ENCODE data around the gene SLC30A4.
A peak's percentile ranks its signal among the peaks of the same experiment; 100 is the strongest.

The SLC30A4 gene

DNA sequence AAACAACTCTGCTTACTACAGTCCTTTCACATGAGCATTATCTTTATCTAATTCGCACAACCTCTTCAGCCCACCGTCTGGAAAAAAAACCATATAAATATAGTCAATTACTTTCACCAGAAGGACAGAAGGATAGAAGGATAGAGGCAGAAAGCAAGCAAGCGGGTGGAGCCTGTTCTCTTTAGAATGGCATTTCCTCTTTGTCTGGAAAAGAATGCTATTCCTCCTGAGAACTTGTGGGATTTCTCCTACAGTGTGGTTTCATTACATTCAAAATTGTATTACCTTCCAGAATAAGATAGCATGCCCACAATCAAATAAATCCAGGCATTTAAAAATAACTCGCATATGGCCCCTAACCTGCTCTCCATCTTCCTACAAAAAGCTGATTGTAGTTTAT lies 23.1 kb downstream of the SLC30A4 start:
- DNase-seq = no peak

GRCh38 chr15:45498701-45499100 lies 23.9 kb downstream of the SLC30A4 start:
- DNase-seq = no peak

GRCh38 chr15:45497261-45497660 lies 25.3 kb downstream of the SLC30A4 start:
- DNase-seq = no peak

DNA sequence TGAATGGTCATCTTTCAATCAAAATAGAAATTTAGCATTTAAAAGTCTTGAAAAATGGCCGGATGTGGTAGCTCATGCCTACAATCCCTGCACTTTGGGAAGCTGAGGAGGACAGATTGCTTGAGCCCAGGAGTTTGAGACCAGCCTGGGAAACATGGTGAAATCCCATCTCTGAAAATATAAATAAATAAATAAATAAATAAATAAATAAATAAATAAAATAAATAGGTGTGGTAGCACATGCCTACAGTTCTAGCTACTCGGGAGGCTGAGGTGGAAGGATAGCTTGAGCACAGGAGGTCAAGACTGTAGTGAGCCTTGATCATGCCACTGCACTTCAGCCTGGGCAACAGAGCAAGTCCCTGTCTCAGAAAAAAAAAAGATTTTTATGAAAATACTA lies 25.9 kb downstream of the SLC30A4 start:
- DNase-seq = no peak

DNA sequence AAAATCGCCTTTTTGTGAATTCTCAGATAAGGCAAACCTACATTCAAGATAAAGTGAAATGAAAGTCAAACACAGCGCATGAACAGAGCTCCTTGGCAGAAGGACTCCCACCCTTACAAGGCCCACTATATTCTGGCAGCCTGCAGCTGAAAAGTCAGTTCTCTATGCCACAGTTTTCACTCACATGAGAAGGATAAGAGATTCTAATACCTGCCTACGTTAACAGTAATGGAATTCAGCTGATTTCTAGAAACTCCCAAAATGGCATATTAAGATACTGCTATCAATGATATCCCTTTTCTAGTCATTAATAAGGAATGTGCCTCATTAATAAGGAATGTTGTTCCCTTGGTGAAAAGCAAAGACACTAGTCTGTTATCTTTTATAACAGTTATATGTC lies 27.0 kb downstream of the SLC30A4 start:
- no peak for DNase-seq

GRCh38 chr15:45489690-45490238 lies 32.8 kb downstream of the SLC30A4 start:
- DNase-seq = no peak

DNA sequence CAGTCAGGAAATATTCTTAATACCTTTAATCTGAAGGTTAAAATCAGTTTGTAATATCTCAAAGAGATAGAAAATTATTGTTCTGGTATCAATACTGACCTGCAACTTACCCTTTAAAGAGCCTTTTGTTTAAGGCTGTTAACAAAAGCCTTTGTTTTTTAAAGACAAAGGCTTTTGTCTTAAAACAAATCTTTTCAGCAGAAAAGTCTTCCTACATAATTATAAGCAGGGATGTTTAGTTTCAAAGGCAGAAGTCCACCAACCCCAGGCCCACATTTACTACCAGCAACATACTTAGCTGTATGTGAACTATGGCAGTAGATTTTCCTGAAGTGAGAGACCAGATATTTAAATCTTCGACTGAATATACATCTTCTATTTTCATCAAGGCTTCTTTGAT lies 36.2 kb downstream of the SLC30A4 start:
- no peak for DNase-seq

DNA sequence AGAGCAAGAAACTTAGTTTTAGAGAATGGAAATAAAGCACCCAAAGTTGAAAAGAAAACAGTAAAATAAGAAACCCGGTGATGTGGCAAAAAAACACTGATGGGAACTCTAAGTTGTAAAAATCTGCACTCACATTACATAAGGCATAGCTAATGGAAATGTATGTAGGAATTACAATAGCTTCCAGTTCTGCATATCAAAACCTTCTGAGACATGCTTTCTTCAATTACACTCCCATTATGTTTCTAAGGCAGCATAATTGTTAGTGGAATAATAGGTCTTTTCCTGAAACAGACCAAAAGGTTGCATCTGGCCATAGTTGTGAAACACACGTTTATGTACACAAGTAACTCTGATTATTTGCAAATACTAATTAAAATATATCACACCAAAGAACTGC lies 41.4 kb downstream of the SLC30A4 start:
- DNase-seq = no peak

- no peak for DNase-seq
Observed at GRCh38 chr15:45476410-45476809, 46.1 kb downstream of the SLC30A4 start.

GRCh38 chr15:45474799-45475198 lies 47.8 kb downstream of the SLC30A4 start:
- DNase-seq = no peak

GRCh38 chr15:45473068-45473467 lies 49.5 kb downstream of the SLC30A4 start:
- no peak for DNase-seq

GRCh38 chr15:45471151-45471550 lies 51.4 kb downstream of the SLC30A4 start:
- no peak for DNase-seq

GRCh38 chr15:45469441-45469840 lies 53.1 kb downstream of the SLC30A4 start:
- no peak for DNase-seq

DNA sequence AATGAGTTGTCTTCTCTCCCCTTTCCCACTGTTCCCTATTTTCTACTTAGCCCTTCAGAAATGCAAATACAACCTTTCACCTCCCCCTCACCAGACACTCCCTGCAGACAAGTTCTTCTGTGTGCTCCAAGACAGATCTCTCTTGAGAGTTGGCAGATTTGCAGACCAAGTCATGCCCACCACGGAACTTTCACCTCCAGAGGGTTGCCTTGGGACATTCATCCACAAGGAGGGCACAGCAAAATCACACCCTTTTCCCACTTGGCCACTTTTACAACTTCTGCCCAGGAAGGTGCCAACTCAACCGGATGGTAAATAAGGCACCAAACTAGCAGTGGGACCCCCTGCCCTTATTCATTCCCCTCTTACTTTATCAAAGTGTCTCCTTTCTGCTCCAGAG lies 53.5 kb downstream of the SLC30A4 start:
- no peak for DNase-seq

DNA sequence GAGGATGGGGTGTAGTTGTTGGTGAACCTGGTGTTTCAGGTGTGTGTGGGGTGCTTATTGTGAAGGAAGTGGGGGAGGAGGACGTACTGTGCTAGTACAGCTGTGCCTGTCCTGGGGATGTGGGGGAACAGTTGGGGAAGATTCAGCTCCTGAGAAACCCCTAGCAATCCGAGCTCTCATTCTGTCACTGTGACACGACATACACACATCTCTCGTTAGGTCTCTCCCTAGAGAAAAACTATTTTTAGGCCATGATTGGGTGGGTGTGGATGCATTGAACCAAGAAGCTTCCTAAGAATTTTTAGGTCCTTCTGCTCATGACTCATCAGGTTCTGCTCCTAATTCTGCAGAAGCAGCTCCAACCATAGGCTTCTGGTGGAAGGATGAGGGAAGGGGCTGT lies 54.3 kb downstream of the SLC30A4 start:
- DNase-seq = no peak

DNA sequence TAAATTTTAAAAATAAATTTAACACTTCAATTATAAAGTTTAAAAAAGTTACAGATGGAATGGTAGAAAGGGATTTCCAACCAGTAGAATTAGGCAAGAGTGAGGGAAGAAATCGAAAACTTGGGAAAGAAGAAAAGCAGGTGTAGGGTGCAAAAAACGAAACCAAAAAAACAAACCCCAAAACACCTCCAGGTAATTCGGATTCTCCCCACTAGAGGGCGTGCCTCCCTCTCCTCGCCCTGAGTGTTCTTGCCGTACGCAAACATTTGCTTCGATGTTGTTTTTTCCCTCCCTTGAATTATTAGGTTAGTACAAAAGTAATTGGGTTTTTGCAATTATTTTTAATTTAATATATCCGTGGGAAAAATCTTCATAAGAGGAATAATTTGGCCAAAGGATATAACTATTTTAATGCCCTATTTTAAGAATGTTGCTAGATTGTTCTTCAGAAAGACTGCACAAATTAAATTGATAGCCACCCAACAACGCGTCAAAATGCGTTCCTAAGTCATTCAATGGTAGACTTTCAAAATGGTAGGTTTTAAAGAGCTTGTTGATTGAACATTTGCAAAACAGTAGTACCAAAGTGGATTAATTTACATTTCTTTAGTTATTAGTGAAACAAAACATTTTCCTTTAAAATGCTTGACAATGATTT lies 63.7 kb downstream of the SLC30A4 start:
- DNase-seq = peak; percentile 87 to 89

- DNase-seq = peak; percentile 71 to 82
Observed at GRCh38 chr15:45457641-45458539, 64.7 kb downstream of the SLC30A4 start.

DNA sequence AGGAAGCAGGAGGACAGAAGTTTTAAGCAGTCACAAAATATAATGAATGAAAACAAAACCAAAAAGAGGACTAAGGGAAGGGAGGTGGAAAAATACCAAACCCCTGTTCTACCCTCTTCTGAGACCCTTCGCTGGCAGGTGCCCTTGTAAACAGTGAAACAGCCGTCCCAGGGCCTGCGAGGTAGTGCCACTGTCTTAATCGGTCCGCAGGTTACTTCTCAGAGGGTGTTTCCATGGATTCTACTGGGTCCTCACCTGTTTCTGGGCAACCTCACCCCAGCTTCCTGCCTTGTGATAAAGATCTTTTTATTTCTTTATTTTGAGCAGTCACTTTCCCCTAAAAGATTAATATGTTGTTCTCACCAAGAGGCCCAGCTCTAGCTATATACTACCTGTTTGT lies 65.3 kb downstream of the SLC30A4 start:
- peak in 1 of 2 experiments; percentile 24 for DNase-seq

DNA sequence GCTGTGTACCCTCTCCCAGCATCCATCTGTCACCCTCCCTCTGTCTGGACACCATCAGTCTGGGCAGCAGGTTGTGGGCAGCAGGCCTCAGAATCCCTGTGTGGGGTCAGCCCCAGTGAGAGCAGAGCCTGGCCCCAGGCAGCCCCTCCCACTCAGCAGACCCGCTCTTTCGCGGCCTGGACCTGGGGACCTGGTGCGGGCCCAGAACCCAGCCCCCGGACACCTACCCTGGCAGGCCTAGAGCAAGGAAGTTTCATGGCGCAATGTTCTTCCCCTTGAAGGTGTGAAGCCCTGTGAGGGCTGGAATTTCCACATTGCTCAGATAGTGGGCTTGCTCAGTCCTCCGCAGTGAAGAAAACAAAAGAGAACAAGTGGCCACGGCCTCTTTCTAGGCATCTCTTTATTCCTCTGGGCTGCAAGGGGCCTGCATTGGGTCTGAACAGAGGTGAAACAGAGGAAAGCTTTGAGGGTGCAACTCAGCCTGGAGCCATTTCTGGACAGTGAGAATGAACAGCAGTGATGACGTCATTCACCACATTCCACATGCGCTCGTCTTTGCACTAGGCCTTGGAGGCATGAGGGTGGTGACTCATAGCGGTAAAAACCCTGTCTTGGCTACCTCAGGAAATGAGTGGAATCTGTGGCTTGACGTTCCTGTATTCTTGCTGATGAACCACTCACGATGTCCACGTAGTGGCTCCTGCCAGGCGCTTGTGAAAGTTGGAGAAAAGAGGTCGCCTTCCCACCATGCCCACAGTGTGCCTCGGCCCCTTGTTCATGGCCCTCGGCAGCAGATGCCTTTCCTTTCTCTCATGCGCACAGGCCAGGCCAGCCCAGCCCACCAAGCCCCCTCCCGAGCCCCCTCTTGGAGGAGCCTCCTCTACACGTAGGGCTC lies 66.1 kb downstream of the SLC30A4 start:
- DNase-seq = peak; percentile 68 to 78

GRCh38 chr15:45454814-45455213 lies 67.7 kb downstream of the SLC30A4 start:
- DNase-seq = peak; percentile 72 to 82

DNA sequence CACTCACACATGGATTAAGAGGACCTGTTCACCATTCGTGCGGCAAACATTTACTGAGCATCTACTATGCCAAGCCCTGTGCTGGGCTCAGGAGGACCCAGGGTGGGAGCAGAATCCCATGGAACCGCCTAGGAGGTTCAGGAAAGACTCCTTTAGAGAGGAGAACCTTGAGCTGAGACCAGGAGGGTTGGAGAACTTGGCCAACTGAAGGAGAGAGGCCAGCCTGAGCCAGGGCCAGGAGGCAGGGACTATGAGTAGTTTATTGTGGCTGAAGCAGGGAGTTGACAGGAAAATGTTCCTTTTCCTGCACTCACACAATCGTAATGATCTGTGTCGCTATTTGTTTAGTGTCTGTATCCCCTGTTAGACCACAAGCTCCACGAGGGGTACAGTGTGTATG lies 71.3 kb downstream of the SLC30A4 start:
- DNase-seq = no peak

DNA sequence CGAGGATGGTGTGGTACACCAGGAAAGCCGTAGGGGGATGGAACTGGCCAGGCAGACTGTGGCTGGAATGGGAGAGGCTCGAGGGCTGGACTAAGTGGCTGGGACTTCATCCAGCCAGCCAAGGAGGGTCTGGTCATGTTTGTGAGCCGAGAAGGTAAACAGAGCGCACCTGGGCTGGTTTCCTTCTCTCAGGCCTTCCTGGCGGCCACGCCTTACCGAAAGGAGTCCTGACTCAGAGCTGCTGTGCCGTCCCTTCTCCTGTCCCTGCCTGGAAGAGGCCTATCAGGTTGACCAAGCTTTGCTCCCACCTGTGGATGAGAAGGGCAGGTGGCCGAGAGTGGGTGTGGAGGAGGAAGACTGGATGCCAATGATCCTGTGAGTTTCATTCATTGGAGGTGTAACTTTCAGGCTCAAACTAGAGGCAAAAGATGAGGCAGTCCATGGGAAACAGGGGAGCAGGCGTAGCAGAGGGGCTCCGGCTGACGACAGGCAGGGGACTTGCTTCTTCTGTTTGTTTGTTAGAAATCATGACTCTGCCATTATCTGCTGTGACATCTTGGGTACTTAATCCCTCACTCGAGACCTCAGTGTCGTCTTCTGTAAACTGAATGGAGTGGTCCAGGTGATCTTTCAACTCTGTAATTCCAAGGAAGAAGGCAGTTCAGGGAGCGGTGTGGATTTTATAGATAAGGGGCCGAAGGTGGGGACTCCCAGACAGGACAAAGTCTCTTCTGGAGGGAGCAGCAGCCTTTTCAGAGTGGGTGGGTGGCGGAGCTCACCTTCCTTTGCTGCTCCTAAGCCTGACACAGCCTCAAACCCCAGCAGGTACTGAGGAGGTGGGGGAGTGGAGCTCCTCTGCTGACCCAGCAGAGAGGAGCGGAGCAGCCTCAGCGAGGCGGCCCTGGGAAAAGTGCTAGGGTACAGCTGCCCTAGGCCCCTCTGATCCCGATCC lies 72.4 kb downstream of the SLC30A4 start:
- DNase-seq = no peak
